ENCODE data around the gene BRSK1.
A peak's percentile ranks its signal among the peaks of the same experiment; 100 is the strongest.
"Not testable (repeated sequence)": the region's sequence is repeated elsewhere in the genome, so short reads cannot be mapped to it uniquely, and the experiment has no call there.

BRSK1 gene

DNA sequence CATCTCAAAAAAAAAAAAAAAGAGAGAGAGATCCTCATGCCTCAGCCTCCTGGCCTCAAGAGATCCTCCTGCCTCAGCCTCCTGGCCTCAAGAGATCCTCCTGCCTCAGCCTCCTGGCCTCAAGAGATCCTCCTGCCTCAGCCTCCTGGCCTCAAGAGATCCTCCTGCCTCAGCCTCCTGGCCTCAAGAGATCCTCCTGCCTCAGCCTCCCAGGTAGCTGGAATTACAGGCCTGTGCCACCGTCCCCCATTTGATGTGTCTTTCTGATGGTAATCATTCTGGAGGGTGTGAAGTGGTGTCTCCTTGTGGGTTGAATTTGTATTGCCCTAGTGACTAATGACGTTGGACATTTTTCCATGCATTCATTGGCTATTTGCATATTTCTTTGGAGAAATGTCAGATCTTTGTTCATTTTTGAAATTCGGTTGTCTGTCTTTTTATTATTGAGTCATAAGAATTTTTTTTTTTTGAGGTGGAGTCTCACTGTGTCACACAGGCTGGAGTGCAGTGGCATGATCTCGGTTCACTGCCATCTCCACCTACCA is 45.0 kb downstream of the BRSK1 start:
- not testable (repeated sequence) for DNase-seq (ENCODE audit: low read depth in 2 of 2)

DNA sequence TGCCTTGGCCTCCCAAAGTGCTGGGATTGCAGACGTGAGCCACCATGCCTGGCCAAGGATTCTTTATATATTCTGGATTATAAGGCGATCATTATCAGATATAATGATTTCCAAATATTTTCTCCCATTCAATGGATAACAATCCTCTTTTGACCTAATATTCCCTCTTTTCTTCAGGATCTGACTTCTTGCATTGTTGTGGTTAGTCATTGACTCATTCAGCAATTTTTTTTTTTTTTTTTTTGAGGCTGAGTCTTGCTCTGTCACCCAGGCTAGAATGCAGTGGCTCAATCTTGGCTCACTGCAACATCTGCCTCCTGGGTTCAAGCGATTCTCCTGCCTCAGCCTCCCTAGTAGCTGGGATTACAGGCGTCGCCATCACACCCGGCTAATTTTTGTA is 46.0 kb downstream of the BRSK1 start:
- not testable (repeated sequence) for DNase-seq (ENCODE audit: low read depth in 2 of 2)

DNA sequence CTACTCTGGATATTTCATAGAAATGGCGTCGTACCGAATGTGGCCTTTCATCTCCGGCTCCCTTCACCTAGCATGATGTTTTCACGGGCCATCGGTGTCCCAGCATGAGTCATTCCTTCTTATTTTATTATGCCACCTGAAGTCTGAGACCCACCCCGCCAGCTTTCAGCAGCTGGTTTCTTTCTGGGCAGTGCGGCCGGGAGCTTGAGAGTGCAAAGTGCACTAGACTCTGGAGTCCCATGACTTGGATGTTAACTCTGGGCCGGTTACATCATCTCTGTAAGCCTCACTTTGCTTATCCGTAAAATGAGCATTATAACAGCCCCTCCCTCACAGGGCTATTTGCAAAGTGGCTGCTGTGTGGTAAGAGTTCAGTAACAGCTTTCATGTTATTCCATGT is 50.1 kb downstream of the BRSK1 start:
- no peak for DNase-seq (ENCODE audit: low read depth in 2 of 2)

DNA sequence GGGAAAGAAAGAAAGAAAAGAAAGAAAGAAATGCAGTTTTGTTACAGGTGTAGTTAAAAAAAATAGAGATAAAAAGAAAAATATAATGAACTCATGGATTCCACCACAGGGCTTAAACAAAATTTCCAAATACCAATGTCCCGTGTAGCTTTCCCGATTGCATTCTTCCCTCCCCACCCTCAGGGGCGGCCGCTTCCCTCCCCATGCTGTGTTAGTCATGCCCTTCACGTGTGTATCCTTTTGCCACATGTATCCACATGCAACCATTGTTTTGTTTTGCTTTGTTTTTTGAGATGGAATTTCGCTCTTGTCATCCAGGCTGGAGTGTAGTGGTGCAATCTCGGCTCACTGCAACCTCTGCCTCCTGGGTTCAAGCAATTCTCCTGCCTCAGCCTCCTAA is 52.3 kb downstream of the BRSK1 start:
- no peak for DNase-seq (ENCODE audit: low read depth in 2 of 2)

DNA sequence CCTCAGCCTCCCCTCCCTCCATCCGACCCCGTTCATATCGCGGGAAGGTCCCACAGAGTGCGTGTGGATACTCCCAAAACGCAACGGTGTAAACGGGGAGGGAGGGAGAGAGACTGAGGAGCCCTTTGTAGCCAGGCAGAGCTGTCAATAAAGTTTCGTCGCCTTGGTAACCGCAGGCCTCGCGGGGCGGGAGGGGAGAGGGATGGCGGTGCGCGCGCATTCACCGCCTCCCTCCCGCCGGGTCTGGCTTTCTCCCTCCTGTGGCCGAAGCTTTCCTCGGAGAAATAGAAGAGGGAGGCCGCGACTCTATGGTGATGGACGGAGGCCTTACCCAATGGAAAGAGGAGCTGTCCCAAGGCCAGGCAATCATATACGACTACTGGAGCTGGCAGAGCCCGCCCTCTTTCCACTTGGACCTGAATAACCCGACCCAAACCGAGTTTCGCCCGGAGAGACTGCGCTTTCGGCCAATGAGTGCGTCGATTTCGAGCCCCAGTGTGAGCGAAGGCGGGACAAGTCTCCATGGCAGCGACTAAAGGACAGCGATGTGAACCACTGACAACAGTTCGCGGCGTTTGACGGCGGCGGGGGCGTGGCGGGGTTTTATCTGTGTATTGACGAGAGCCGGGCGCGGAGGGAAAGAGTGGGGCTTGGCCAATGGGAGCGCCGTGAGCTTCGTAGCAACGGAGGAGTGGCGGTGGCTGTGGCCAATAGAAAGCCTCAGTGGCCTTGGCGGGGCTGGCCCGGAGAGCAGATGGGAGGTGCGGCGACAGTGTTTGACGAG is 55.5 kb downstream of the BRSK1 start, which contains the start of gene KMT5C:
Gene KMT5C (plus strand): TSS at position 772 of the 784 bp plus-strand sequence. CDS start 2,061 bp downstream, outside the sequence.
- DNase-seq (ENCODE audit: low read depth in 2 of 2), result peak; percentile 100

DNA sequence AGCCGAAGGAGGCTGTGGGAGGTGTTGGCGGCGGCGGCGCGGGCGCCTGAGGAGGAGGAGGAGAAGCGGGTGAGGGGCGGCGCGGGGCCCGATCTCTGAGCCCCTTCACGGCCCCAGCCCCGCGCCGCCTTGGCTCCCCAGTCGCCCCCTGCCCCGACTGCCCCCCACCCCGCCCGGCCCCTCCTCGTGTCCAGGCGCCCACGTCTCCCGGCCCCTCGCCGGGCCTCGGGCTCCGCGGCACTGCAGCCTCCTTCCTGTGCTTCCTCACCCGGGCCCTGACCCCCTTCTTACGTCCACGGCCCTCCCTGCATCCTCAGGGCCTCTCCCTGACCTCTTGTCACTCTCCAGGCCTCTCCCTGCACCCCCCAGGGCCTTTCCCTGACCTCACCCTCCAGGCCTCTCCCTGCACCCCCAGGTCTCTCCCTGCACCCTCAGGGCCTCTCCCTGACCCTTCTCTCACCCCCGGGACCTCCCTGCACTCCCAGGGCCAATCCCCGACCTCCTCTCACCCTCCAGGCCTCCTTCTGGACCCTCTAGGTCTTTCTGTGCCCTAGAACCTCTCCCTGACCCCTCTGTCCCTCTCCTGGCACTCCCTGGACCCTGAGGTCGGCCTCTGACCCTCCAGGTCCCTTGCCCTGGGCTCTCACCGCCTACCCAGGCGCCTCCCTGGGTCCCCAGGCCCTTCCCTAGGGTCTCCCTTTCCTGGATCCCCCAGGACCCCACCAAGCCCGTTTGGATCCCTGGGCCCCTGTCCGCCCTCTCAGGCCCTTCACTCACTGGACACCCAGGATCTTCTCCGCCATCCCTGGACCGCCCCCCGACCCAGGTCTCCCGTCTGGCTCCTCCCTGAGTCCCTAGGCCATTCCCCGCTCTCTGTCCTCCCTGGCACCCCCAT is 56.3 kb downstream of the BRSK1 start:
- no peak for DNase-seq (ENCODE audit: low read depth in 2 of 2)

DNA sequence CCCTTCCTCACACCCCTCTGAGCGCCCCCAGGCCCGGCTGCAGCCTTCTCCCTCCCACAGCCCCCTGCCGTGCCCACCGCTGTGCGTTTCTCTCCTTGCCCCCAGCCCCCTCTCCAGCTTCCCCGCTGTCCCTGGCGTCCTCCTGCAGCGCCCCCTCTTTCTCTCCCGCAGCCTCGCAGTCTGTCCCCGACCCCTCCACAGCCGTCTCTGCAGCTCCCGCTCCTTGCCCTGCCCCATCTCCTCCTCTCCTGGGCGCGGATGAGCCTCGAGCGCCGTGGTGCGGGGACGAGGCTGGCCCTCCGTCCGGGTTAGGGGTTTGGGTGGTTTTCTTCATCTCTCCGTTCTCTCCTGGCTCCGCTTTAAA is 57.0 kb downstream of the BRSK1 start:
- peak in 1 of 2 donors; percentile 14 for DNase-seq (ENCODE audit: low read depth in 2 of 2)

DNA sequence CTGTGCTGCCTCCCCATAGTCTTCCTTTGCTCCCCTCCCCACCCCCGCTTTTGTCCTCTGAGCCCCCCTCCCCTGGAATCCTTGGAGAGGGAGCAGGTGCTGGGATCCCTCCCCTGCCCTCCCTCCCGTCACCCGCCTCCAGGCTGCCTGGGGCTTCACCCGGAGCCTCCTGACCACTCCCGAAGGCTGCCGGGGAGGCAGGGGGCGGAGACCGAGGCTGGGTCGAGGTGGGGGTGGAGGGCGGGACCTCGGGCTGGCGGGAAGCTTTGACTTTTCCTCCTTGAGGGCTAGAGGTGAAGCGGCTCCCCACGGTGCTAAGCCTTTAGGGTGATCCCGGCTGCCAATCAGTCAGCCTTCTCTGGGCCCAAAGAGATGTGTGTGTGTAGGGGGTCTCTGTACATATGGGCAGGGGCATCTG is 57.4 kb downstream of the BRSK1 start:
- peak; percentile 51 to 64 for DNase-seq (ENCODE audit: low read depth in 2 of 2)

DNA sequence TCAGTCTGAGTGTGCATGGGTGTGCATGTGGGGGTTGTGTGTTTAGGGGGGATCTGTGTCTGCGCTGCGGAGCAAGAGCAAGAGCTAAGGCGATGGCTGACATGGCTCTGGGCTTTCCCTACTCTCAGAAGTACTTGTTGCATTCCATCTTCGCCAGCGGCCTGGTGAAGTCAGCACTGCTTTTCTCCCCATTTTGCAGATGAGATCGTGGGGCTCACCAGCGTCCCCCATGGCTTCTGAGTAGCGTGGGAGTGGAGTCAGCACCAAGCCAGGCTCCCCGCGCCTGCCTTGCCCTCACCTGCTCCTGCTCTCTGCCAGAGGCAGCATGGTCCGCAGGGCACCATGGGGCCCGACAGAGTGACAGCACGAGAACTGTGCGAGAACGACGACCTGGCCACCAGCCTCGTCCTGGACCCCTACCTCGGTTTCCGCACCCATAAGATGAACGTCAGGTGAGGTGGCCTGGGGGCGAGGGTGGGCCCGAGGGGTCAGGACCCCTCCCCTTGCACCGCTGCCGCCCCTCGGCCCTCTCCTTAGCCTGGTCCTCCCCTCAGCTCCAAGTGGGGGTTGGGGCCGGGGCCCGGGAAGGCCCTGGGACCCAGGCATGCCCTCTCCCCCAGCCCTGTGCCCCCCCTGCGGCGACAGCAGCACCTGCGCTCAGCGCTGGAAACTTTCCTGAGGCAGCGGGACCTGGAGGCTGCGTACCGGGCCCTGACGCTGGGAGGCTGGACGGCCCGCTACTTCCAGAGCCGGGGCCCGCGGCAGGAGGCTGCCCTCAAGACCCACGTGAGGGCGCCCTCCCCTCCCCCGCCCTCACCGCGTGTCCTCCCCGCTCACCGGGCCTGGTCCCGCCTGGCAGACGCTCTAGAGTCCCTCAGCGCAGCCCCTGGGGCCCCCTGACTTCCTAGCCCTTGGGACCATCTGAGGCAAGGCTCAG is 58.1 kb downstream of the BRSK1 start:
- DNase-seq (ENCODE audit: low read depth in 2 of 2), result no peak

DNA sequence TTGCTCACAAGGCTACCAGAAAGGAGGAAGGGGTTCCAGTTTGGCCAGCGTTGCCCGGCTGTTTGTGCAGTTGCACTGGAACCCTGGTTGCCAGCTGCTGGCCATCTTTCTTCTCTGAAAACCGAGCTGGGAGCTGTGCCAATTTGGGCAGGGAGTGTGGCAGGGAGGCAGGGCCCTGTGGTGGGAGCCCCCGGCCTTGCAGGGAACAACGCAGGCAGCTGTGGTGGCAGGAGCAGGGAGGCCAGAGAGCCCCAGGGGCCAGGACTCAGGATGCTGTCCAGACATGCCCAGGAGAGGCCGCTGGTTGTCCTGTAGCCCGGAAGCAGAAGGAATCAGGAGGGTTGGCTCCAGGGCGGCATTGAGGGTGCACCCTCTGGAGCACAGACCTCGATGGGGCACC is 60.6 kb downstream of the BRSK1 start:
- no peak for DNase-seq (ENCODE audit: low read depth in 2 of 2)

DNA sequence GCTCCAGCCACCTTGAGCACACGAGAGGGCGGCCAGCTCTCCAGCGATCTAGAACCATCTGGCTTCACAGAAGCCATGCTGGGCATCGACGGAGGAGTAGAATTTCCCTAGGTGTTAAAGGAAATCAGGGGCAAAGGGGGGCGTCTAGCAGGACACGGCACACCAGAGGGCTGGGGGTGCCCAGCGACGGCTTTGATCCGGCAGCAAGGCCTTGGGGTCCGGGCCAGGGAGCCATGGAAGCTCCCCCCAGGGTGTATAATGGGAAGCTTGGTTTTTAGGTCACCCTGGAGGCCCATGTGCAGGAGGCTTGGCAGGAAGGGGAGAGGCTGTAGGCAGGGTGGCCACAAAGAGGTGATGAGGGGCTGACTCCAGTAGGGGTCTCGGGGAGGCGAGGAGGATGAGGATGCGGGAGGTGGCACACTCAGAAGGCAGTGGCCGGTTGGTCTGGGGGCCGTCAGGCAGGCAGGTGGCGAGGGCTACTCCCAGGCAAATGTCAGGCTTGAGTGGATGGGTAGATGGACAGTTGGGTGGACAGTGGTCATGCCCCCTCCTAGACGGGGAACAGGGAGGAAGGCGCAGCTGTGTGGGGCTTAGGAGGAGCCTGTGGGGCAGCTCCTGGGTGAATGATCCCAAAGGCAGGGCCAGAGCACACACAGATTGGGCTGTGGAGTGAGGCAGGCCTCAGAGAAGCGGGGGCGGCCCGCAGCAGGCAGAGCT is 61.5 kb downstream of the BRSK1 start:
- no peak for DNase-seq (ENCODE audit: low read depth in 2 of 2)

DNA sequence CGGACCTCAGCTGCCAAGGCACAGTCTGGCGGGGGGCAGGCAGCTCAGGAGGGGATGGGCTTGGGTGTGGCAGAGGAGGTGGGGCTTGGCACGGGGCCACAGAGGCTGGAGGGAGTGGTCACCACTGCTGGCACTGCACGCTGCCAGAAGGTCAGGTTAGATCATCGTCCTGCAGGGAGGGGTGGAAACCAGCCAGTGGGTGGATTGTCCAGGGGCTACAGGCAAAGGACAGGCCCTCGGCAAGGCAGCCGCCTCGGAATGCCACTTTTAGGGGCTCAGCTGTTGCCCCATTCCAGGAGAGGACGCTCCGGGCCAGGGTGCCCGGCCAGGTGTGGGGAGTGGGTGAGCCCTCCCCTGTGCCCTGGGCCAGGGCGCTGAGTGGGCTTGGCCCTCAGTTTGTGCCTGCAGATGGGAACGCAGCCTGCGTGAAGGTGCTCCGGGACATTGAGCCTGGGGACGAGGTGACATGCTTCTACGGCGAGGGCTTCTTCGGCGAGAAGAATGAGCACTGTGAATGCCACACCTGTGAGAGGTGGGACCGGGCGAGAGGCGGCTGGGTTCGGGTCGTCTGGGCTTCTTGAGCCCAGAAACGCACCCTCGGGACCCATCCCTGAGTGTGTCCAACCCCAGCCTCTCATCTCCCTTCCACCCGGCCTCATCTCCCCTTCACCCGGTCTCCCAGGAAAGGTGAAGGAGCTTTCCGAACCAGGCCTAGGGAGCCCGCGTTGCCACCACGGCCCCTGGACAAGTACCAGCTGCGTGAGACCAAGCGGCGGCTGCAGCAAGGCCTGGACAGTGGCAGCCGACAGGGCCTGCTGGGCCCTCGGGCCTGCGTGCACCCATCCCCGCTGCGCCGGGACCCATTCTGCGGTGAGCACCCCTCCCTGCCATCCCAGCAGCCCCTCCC is 62.3 kb downstream of the BRSK1 start:
- DNase-seq (ENCODE audit: low read depth in 2 of 2), result no peak

DNA sequence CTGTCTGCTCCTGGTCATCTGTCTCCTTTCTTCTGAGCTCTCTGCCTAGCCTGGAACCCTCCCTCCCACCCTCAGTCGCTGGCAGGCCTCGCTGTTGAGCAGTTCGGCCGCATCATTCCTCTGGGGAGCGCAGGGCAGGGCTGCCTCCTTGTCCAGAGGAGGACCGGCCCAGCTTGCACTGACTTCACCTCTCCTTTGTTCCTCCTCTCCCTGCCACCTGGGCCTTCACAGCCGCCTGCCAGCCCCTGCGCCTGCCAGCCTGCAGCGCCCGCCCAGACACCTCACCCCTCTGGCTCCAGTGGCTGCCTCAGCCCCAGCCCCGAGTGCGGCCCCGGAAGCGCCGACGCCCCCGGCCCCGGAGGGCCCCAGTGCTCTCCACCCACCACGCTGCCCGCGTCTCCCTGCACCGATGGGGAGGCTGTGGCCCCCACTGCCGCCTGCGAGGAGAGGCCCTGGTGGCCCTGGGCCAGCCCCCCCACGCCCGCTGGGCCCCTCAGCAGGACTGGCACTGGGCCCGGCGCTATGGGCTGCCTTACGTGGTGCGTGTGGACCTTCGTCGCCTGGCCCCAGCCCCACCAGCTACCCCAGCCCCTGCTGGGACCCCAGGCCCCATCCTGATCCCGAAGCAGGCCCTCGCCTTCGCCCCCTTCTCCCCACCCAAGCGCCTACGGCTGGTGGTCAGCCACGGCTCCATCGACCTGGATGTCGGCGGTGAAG is 63.1 kb downstream of the BRSK1 start:
- no peak for DNase-seq (ENCODE audit: low read depth in 2 of 2)

DNA sequence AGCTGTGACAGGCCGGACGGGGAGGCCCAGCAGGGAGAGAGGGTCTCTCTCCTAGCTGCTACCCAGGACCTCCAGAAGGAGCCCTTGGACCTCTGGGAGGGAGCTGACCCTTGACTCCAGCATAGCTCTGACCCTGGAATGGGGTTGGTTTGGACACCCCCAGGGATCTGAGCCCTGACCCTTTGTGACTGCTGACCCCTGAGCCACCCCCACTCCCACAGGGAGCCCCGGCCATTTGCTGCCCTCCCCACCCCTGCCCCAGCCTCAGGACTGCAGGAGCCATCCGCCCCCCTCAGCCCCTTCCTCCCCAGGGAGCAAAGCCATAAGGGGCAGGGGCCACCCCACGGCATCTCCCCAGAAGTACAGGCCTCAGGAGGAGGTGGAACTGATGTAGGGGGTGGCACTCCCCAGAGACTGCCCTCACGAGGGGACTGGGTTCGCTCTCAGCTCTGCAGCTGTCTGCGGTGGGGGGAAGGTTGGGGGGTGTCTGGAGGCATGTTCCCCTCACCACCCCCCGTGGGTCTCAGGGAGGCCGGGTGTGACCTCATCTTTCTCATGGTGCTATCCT is 63.7 kb downstream of the BRSK1 start:
- no peak for DNase-seq (ENCODE audit: low read depth in 2 of 2)

DNA sequence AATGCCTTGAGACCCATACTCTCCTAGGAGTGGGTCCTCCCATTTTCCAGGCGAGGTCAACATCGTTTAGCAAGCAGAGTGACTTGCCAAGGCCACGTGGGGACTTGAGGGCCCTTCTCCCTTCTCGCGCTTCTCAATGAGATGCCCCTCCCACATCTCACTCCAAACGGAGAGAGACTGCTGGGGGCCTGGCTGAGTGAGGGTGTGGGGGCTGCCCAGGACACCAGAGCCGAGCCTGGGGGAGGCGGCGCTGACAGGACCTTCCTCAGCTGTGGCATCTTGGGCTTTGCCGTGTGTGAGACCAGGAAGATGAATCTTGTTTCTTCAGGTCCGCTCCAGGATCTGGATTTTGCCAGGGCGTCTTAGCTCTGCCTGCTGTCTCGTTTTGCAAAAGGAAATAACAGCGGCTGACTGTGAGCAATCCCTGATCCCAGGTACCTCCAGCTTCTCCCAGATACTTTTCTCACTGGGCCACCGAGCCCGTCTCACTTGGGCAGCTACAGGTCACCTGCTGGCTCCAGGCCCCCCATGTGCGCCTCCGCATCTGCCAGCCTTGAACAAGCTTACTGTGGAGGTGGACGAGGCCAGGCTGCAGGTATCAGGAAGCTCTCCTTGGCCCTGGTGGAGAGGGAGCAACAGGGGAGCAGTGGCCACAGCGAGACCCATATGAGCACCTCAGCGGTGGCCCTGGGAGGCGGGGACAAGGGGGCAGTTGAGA is 64.7 kb downstream of the BRSK1 start:
- no peak for DNase-seq (ENCODE audit: low read depth in 2 of 2)

DNA sequence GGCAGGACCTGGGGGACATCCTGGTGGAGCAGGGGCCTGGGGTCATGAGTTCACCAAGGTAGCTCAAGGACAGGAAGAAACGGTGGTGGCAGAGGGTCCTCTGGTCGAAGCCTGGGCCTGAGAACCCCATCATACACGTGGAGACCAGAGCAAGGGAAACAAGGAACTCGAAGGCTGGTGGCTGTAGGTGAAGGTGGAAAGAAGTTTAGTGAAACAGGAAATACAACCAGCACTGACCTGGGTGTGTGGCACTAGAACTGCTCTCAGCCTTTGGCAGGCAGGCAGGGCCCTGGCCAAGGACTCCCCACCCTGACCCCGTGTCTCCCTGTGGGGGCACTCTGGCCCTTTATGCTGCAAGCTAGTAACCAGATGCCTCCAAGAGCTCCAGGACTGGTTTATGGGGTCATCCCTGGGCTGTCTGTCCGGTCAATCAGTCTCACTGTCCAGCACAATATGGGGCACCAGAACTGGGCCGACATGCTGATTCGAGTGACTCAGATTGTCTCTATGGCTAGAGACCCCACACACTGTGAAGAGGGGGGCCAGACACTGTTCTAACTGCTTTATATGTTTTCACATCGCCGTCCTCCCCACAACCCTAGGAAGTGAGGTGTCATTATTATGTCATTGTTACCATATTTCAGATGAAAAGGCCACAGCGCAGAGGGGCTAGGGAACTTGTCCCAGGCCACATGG is 67.0 kb downstream of the BRSK1 start:
- DNase-seq (ENCODE audit: low read depth in 2 of 2), result no peak

DNA sequence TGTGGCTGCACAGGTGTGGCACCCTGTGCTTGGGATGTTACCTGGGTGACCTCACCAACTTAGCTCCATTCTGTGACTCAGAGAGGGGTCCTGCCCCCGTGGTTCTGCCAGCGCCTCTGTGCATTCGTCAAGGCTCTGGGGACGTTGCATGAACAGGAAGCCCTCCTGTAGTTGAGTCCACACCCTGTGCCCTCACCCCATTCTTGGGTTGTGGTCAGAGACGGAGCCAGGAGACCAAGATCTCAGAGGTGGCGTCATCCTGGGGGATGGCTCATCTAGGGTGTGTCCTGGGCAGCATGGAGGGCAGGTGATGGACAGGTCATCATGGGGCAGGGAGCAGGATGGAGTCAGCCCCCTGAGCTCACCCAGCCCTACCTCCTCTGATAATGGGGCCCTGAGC is 68.2 kb downstream of the BRSK1 start:
- DNase-seq (ENCODE audit: low read depth in 2 of 2), result no peak

Data from stimulated activated CD4-positive, alpha-beta T cell treated with anti-CD3 and anti-CD28 coated beads, Interleukin-15, amount 100 ng/mL, for 48 hours (primary cell).